ENCODE data around the gene LYG1.
"Not testable (repeated sequence)": the region's sequence is repeated elsewhere in the genome, so short reads cannot be mapped to it uniquely, and the experiment has no call there.

LYG1 gene

DNA sequence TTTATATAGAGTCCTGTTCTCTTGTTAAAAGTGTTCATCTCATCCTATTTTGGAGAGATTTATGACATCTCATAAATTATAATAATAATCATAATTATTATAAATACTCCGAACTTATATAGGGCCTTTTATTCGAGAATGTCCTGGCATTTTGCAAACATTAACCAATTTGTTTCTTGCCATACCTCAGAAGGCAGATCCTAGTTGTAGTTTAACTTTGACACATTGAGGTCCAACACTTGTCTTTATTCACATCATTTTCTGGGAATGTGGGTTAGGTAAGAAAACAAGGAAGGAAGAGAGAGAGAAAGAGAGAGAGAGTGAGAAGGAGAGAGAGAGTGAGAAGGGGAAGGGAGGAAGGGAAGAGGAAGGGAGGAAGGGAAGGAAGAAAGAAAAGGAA, at the start of gene LYG1:
LYG1 (minus strand) TSS at position 101 of the 400 bp plus-strand sequence. CDS start 5,527 bp downstream, outside the sequence.
- not testable (repeated sequence) for DNase-seq

DNA sequence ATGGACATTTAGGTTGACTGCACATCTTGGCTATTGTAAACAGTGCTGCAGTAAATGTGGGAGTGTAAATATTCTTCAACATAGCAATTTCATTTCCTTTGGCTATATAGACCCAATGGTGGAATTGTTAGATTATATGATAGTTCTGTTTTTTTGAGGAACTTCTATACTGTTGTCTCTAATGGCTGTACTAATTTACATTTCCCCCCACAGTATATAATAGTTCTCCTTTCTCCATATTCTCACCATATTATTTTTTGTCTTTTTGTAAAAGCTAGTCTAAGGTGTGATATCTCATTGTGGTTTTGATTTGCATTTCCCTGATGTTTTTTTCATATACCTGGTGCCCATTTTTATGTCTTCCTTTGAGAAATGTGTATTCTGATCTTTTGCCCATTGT, 49.2 kb upstream of the LYG1 start:
- no peak for DNase-seq

DNA sequence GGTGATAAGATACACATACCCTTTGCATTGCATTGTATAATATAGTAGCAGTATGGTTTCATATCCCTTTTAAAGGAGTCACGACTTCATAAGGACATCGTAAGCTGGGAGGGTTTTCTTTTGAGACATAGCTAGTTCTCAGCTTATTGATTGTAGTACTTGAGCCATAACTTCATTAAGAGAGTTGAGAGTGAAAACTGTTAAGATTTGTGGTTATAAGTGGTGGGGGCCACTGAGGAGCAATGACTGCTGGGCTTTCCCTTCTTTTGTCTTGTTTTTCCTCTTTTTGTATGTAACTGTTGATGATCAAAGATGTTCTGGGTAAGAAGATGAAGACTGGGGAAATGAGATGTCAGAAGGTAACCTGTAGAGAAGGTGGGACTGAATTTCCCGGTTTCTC, 47.2 kb upstream of the LYG1 start:
- DNase-seq: no peak

DNA sequence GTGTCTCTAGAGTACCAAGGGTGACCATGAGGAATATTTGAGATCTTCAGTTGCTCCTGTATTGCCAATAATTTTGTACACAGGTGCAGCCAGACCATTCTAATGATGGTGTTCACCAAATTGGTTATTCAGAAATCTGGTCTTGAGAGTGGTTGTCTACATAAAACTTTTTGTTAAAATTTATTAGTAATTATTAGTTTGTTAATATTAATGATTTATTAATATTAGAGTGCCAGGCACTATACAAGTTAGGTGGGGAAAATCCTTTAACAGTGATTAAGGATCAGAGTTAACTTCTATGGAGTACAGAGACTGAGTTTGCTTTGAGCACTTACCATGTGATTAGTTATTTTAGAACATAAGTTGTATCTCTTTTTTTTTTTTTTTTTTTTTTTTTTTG, 45.2 kb upstream of the LYG1 start:
- no peak for DNase-seq

DNA sequence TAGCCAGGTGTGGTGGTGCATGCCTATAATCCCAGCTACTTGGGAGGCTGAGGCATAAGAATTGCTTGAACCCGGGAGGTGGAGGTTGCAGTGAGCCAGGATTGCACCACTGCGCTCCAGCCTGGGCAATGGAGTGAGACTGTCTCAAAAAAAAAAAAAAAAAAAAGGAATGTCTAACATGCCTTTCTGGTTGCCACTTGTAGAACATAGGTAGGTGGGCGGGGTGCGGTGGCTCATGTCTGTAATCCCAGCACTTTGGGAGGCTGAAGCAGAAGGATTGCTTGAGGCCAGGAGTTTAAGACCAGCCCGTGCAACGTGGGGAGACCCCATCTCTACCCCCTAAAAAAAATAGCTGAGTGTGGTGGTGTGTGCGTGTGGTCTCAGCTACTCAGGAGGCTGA, 44.4 kb upstream of the LYG1 start:
- DNase-seq: not testable (repeated sequence)

DNA sequence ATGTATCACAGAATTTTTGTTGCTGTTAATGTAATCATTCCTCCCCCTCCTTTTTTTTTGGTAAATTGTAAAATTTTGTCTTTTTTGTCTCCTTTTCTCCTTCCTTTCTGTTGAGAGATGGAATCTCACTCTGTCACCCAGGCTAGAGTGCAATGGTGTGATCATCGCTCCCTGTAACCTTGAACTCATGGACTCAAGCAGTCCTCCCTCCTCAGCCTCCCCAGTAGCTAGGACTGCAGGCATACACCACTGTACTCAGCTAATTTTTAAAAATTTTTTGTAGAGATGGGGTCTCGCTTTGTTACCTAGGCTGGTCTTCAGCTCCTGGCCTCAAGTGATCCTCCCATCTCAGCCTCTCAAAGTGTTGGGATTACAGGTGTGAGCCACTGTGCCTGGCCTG, 41.5 kb upstream of the LYG1 start:
- no peak for DNase-seq

DNA sequence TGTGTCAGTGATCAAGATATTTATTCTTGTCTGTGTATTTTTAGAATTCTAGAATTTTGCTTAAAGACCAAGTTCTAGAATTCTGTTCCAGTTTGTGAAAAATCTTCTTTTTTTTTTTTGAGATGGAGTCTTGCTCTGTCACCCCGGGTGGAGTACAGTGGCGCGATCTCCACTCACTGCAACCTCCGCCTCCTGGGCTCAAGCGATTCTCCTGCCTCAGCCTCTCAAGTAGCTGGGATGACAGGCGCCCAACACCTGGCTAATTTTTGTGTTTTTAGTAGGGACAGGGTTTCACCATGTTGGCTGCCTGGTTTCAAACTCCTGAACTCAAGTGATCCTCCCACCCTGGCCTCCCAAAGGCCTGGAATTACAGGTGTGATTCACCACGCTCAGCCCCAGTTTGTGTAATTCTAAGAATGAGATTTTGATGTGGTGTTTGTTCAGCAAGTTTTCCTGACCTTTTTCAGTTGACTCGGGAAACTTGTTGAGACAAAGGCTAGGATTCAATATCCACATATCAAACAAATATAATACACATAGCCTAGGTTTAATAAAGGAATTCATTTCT, 39.8 kb upstream of the LYG1 start:
- DNase-seq: no peak

DNA sequence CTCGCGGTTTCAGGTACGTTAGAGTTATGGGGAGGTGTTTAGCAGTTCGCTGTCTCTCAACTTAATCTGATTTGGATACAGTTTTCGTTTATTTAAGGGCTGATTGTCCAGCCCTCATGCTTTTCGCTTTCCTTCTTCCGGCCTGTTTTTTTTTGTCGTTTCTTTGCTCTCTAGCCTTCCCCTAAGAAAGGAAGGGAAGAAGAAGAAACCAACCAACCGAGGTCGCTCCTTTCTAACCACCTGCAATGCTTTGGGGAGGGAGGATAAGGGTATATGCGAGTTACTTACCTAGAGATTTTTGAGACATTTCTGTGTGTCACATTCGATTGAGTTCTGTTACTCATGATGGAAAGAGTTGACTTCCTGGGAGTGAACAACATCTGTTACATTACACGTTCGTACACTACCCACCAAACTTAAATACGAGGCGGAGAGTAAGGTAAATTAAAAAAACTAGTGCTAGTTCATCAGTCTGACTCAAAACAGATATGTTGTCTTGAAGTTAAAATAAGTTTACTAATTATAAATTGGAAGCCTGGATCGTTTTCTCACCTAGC, 37.1 kb upstream of the LYG1 start:
- DNase-seq: no peak

DNA sequence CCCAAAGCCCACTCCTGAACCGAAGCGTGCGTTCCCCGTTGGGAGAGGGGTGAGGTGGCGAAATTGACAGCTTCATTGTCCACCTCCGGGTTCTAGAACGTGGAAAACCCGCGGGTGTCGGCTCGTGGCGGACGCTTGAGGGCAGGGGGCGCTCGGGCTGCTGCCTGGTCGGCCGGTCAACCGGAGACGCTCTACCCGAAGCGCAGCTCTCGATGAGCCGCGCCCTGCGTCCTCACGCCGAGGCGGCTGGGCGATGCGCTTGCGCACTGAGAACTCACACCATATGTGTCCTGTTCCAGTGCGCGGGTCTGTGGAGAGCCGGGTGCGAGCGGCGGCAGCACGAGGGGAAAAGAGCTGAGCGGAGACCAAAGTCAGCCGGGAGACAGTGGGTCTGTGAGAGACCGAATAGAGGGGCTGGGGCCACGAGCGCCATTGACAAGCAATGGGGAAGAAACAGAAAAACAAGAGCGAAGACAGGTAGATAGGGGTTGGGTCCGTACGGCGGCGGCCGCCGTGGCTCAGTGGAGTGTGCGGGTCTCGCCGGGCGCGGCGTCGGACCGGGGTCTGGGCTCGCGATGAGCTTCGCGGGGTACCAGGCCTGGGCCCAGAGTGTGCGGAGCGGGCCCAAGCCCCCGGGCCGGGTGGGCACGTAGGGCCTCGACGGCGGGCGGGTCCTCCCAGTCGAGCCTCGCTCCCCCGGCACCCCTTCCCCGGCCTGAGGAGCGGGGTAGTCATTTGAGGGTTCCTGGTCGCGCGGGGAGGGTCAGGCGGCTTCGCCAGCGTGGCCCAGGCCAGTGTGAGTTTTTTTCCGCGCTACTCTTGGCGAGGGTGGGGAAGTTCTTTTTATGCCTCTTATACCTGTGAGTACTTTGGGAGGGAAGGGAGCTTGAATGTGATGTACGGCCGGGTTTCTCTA, 36.4 kb upstream of the LYG1 start, which contains the start of gene EIF5B:
EIF5B (plus strand) TSS at position 277 of the 916 bp plus-strand sequence; CDS start at position 443, 166 bp downstream.
- DNase-seq: peak; percentile 93

DNA sequence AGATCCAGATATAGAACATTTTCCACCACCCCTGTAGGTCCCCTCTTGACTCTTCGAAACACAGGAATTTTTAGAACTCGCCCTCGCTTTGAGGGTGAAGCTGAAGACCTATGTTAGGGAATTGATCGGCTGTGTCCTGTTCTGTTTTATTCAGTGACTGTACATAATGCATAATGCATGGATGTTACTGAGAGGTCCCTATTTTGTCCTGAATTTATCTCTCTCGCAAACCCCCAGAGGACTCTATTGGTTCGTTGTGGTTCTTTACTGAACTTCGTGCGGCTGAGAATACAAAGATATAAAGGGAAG, 35.8 kb upstream of the LYG1 start:
- DNase-seq: no peak

DNA sequence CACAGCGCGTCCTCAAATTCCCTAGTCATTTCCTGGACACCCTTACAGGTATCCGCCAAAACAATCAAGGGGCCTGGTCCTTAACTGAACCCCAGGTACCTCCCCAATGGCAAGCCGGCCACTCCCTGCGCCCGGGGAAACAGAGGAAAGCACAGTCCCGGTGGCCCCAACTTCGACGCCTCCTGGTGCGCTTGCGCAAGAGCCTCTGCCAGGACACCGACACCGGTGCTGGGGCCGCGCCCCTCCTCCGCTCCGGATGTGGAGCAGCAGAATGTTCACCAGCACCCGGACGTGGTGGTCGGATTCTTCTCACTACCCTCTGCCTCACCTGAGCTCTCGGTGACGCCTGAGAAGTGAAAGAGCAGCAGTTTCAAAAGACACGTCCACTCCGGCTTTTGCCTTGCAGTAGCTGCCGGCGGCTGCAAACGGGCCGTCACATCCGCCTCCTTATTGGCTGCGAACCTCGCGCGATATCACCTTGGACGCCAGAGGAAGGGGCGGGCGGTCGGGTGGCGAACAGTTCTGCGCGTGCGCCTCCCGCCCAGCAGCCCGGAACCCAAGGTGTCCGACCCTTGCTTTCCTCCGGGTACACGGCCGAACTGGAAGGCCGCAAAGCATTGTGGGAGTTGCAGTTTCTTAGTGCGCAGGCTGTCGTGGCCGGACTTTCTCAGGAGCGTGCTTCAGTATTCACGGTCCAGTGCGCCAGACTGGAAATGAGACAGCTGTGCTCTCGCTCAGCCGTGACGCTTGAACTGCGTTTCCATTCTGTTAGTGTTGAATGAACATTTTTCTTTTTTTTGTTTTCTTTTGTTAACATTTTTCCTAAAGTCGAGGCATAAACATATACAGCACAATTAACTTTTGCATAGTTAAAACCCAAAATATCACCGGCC, 35.2 kb upstream of the LYG1 start, which contains the start of gene TXNDC9:
TXNDC9 (minus strand) TSS at position 423 of the 893 bp plus-strand sequence. CDS start 3,123 bp downstream, outside the sequence.
- DNase-seq: peak; percentile 97

DNA sequence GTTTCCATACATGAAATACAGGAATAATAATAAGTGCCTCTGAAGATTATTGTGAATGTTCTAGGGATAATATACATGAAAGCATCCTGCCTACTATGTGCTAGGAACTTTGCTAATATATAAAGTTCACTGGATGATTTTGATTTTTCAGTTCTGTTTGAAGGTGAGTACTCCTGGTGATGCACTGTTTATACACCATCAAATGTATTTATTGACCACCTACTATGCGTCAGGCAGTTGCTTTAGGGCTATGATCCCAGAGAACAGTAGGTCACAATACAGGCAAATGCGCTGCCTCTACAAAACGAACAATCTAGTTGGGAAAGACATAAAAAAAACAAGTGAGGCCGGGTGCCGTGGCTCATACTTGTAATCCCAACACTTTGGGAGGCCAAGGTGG, 24.4 kb upstream of the LYG1 start:
- DNase-seq: no peak

DNA sequence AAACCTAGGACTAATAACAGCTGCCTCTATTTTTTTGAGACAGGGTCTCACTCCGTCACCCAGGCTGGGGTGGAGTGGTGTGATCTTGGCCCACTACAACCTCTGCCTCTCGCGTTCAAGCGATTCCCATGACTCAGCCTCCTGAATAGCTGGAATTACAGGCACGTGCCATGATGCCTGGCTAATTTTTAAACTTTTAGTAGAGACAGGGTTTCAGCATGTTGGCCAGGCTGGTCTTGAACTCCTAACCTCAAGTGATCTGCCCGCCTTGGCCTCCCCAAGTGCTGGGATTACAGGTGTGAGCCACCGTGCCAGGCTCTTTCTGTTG, 16.8 kb upstream of the LYG1 start:
- DNase-seq: not testable (repeated sequence)

DNA sequence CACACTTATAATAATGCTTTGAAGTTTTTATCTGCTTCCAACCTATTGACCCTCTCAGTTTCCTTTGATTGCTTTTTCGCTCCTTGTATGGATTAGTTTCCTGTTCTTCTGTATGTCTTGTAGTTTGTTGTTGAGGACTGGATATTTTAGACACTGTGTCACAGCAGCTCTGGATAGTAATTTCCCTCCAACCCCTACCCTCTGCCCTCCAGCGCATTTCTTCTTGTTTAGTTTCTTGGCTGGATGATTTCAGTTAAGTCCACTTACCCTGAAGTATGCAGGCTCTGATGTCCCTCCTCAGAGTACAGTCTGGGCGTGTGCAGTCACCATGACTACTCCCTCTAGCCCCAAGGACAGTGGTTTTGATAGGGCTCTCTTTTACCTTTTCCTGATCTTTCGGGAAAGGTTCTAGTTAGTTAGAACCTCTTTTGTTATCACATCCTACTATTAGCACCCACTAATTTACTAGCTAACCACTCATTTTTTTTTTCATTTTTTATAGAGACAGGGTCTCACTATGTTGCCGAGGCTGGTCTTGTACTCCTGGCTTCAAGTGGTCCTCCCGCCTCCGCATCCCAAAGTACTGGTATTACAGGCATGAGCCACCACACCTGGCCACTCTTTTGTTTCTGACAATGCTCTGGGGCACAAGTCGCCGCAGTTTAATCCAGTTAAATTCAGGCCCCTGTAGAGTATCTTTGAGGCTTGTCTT, 16.3 kb upstream of the LYG1 start:
- DNase-seq: no peak

DNA sequence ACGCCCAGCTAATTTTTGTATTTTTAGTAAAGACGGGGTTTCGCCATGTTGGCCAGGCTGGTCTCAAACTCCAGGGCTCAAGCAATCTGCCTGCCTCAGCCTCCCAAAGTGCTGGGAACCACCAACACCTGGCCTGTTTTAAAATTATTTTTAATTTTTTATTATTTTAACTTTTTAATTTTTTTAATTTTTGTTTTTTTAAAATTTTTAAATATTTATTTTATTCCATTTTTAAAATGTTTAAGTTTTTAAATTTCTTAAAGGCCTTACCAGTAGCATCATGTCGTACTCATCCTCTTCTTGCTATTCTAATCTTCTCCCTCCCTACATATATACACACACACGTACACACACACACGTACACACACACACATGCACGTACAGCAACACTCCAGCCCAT, 1.4 kb downstream of the LYG1 start:
- DNase-seq: no peak

DNA sequence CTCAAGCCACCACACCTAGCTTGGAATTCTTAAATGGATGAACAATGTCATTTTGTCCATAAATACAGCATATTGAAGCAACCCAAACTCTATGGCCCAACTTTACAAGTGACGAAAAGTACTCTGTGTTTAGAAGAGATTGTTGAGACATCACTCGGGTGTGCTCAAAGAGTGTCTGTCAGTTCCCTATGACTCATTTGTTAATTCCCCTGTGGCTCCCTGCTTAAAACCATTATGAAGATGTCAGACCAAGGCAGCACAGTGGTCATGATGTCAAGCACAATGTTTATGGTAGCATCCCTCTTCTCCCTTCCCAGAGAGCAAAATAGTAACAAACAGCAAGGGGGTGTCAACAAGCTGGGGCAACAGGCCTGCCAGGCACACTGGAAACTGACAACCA, 3.0 kb downstream of the LYG1 start:
- DNase-seq: no peak

DNA sequence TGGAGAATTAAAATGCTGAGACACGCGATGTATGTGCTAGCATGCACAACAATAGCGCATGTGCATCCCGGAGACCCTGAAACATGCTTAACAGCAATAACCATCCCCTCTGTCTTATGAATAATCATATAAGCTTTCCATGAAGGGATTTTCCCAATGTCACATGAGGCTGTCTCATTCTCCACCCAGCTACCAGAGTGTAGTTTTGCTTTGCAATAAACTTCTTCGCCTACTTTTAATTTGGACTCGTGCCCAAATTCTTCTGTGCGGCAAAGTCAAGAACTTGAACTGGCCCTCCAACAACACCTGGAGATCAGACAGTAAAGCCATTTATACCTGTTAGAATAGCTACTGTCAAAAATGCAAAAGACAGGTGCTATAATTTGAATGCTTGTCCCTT, 15.5 kb downstream of the LYG1 start:
- DNase-seq: no peak

DNA sequence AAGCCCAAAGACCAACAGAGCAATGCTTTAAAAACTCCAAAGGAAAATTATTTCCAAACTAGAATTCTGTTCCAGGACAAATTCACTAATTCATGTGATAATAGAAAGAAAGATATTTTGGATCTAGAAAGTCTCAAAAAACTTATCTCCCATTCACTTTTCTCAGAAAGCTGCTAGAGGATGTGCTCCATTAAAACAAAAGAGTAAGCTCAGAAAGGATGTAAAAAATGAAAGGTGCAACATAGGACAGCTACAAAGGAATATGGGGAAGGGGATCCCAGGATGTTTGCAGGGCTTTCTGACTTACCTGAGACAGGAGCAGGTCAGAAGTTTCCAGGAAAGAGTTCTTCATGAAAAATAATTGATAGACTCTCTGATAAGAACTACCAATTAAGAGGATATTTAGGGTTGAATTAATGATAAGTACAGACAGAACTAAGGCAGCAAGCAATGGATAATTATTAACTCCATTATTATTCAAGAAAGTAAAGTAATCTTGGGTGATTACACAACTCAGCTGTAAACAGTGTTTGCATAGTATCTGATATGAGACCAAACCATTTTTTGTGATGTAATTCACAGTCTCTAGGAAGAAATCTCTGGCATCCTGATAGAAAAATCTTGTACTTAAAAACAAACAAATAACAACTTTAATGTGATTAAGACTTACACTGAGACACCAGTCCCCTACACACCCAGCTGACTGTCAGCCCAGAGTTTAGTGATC, 20.9 kb downstream of the LYG1 start:
- DNase-seq: no peak

DNA sequence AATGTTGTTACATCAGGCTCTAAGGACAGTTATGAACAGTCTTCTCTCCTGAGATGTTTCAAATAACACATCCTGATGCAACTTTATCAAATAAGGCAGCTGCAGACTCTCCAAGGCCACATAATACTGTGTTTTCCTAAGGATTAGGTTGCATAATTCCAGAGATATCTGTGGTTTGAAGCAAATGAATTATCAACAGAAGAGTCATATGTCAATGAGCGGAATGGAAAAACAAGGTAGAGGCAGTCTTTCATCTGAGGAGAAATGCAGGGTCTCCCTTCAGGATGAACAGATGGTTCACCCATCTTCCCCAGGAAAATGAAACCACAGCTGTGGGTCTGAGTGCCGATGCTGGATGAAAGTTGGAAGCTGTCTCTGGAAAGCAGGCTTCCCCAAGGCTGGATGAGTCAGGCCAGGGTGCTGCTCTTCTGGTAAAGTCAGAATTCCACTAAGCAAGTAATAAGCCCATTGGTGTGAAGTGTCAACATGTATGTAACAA, 22.2 kb downstream of the LYG1 start:
- no peak for DNase-seq

DNA sequence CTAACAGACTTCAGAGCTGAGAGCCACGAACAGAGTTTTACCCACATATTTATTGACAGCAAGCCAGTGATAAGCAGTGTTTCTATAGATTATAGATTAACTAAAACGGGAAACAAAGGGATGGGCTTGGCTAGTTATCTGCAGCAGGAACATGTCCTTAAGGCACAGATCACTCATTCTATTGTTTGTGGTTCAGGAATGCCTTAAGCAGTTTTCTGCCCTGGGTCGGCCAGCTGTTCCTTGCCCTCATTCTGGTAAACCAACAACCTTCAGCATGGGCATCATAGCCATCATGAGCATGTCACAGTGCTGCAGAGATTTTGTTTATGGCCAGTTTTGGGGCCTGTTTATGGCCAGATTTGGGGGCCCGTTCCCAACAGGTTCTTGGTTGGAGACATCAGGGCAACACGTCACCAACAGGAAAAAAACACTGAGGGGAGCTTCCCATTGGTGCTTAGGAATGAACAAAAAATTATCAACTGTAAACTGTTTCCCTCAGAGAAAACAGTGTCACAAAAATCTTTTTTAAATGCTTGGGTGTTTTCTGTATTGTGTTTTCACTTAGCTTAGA, 22.7 kb downstream of the LYG1 start:
- not testable (repeated sequence) for DNase-seq

DNA sequence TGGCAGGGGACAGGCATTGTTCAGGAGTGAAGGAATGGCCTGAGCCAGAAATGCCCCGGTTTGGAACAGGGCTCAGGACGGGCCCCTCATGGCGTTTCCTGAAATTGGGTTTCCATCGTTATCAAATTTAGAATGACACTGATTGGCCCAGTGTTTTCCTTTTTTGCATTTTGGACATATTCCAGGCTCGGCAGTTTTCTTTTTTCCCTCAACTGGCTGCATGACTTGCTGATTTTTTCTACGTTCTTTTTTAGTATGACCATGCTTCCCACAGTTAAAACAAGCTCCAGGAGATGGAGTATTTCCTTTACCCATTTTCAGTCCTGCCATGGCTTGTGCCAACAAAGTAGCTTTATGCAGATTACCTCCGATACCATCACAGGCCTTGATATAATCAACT, 25.1 kb downstream of the LYG1 start:
- no peak for DNase-seq
